ENCODE measurements around the gene SPRR2A.

- TF ChIP-seq YY1 (IDR thresholded peaks at IDR 0.05; ENCODE audit: low read depth): no peak
- TF ChIP-seq REST (IDR thresholded peaks at IDR 0.05; ENCODE audit: low read depth): no peak
- no peak for TF ChIP-seq MAX (IDR thresholded peaks at IDR 0.05)
- no peak for TF ChIP-seq CEBPB (IDR thresholded peaks at IDR 0.05)
- no peak for TF ChIP-seq EP300 (IDR thresholded peaks at IDR 0.05; ENCODE audit: borderline replicate concordance)
- no peak for TF ChIP-seq CREB1 (IDR thresholded peaks at IDR 0.05; ENCODE audit: low read depth)
- no peak for TF ChIP-seq TCF12 (IDR thresholded peaks at IDR 0.05; ENCODE audit: low read depth)
- TF ChIP-seq RAD21 (IDR thresholded peaks at IDR 0.05; ENCODE audit: low read depth): no peak
- TF ChIP-seq TEAD4 (IDR thresholded peaks at IDR 0.05): no peak
- no peak for TF ChIP-seq TAF1 (IDR thresholded peaks at IDR 0.05; ENCODE audit: low read depth)
Measured at GRCh38 chr1:153024413-153024812, 32.9 kb downstream of the SPRR2A start.
